ENCODE data around the gene DRAXIN.

GRCh38 chr1:11654137-11654938 lies 37.2 kb upstream of the DRAXIN start, which contains the start of the genes FBXO2 and FBXO44:
- no peak for TF ChIP-seq MAX (IDR thresholded peaks at IDR 0.05)
- no peak for TF ChIP-seq EP300 (IDR thresholded peaks at IDR 0.05; ENCODE audit: borderline replicate concordance)
- no peak for TF ChIP-seq USF1 (IDR thresholded peaks at IDR 0.05)
- no peak for TF ChIP-seq CEBPB (IDR thresholded peaks at IDR 0.05)
- TF ChIP-seq YY1 (IDR thresholded peaks at IDR 0.05; ENCODE audit: low read depth): no peak
- TF ChIP-seq, protein P1, sequence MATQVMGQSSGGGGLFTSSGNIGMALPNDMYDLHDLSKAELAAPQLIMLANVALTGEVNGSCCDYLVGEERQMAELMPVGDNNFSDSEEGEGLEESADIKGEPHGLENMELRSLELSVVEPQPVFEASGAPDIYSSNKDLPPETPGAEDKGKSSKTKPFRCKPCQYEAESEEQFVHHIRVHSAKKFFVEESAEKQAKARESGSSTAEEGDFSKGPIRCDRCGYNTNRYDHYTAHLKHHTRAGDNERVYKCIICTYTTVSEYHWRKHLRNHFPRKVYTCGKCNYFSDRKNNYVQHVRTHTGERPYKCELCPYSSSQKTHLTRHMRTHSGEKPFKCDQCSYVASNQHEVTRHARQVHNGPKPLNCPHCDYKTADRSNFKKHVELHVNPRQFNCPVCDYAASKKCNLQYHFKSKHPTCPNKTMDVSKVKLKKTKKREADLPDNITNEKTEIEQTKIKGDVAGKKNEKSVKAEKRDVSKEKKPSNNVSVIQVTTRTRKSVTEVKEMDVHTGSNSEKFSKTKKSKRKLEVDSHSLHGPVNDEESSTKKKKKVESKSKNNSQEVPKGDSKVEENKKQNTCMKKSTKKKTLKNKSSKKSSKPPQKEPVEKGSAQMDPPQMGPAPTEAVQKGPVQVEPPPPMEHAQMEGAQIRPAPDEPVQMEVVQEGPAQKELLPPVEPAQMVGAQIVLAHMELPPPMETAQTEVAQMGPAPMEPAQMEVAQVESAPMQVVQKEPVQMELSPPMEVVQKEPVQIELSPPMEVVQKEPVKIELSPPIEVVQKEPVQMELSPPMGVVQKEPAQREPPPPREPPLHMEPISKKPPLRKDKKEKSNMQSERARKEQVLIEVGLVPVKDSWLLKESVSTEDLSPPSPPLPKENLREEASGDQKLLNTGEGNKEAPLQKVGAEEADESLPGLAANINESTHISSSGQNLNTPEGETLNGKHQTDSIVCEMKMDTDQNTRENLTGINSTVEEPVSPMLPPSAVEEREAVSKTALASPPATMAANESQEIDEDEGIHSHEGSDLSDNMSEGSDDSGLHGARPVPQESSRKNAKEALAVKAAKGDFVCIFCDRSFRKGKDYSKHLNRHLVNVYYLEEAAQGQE (IDR thresholded peaks at IDR 0.05; ENCODE audit: low read depth): no peak

Measured in Ishikawa (cell line).